ENCODE data around the gene RPS27. TPM values are rescaled to one million over a fixed set of nuclear protein-coding genes. Genes with fewer than 3 reads are reported as not detected.
A peak's percentile ranks its signal among the peaks of the same experiment; 100 is the strongest.

RPS27 gene
- total RNA-seq, 1 donor from 2014 or later: 3,463 TPM

- intact Hi-C loops (cut with micrococcal nuclease): no loop called here
- ATAC-seq (ENCODE audit: low read depth) (no peak), DNase-seq (no peak)
- ChIA-PET CTCF (interaction anchor here (3.5 to 4.1 kb wide), 2 partner anchors 17 to 23 kb away, joined by 26 to 28 read pairs; partner anchors contain the start of genes DENND4B and RAB13), POLR2A (interaction anchor here (0.5 to 8.2 kb wide), 8 partner anchors 9 to 639 kb away, joined by 4 to 230 read pairs (median 44); partner anchors contain the start of genes CRTC2, DENND4B, JTB and RAB13)
- TF ChIP-seq CTCF (IDR thresholded peaks at IDR 0.05): no peak
- H3K27ac Mint-ChIP-seq: no peak overlapping the region
- H3K27me3 Mint-ChIP-seq: no peaks in the 10 kb centered on the region
- peaks cover 30% of the 10 kb centered on the region for H3K36me3 Mint-ChIP-seq (ENCODE audit: low read depth)
- peaks cover 49% of the 10 kb centered on the region for H3K4me1 Mint-ChIP-seq
- peak overlapping the region; percentile 96 for H3K4me3 Mint-ChIP-seq
- no peaks in the 10 kb centered on the region for H3K9me3 Mint-ChIP-seq
Observed at GRCh38 chr1:153968972-153969371, 21.6 kb upstream of the RPS27 start.

GRCh38 chr1:153970346-153970745, 20.2 kb upstream of the RPS27 start:
- CTCF ChIA-PET: interaction anchor here (1.0 kb wide), 1 partner anchor 16 kb away, joined by 4 read pairs; the partner anchor contains the start of gene RAB13
- intact Hi-C loops (cut with micrococcal nuclease): no loop called here
- H3K4me3 Mint-ChIP-seq: no peak overlapping the region
- peaks cover 40% of the 10 kb centered on the region for H3K36me3 Mint-ChIP-seq (ENCODE audit: low read depth)
- TF ChIP-seq CTCF (IDR thresholded peaks at IDR 0.05): no peak
- no peaks in the 10 kb centered on the region for H3K27me3 Mint-ChIP-seq
- DNase-seq (no peak), ATAC-seq (ENCODE audit: low read depth) (no peak)
- H3K9me3 Mint-ChIP-seq: no peaks in the 10 kb centered on the region
- H3K27ac Mint-ChIP-seq: no peak overlapping the region
- POLR2A ChIA-PET: interaction anchor here (0.6 to 2.1 kb wide), 6 partner anchors 8 to 305 kb away, joined by 3 to 9 read pairs (median 4); partner anchors contain the start of gene RAB13
- peaks cover 42% of the 10 kb centered on the region for H3K4me1 Mint-ChIP-seq

- Mint-ChIP-seq H3K27me3 (no peaks in the 10 kb centered on the region), H3K36me3 (ENCODE audit: low read depth) (peaks cover 48% of the 10 kb centered on the region), H3K9me3 (no peaks in the 10 kb centered on the region), H3K4me1 (peaks cover 39% of the 10 kb centered on the region), H3K4me3 (no peak overlapping the region), H3K27ac (peak overlapping the region; percentile 68)
- DNase-seq (no peak), ATAC-seq (ENCODE audit: low read depth) (no peak)
- no peak for TF ChIP-seq CTCF (IDR thresholded peaks at IDR 0.05)
- intact Hi-C loops (cut with micrococcal nuclease): no loop called here
- CTCF ChIA-PET: no interaction called here
- POLR2A ChIA-PET: interaction anchor here (1.4 to 2.0 kb wide), 2 partner anchors 10 to 12 kb away, joined by 5 to 8 read pairs; partner anchors contain the start of gene SLC39A1
Observed at GRCh38 chr1:153973071-153973470, 17.5 kb upstream of the RPS27 start.

GRCh38 chr1:153973525-153973924, 17.0 kb upstream of the RPS27 start:
- Mint-ChIP-seq H3K9me3 (no peaks in the 10 kb centered on the region), H3K4me1 (peaks cover 38% of the 10 kb centered on the region), H3K27ac (peak overlapping the region; percentile 43), H3K4me3 (no peak overlapping the region), H3K27me3 (no peaks in the 10 kb centered on the region), H3K36me3 (ENCODE audit: low read depth) (peaks cover 48% of the 10 kb centered on the region)
- CTCF ChIA-PET: no interaction called here
- intact Hi-C loops (cut with micrococcal nuclease): no loop called here
- POLR2A ChIA-PET: interaction anchor here (0.7 to 2.0 kb wide), 4 partner anchors 11 to 166 kb away, joined by 3 to 8 read pairs (median 5); partner anchors contain the start of gene SLC39A1
- no peak for TF ChIP-seq CTCF (IDR thresholded peaks at IDR 0.05)
- DNase-seq: no peak
- ATAC-seq (ENCODE audit: low read depth): no peak

- no peak for TF ChIP-seq CTCF (IDR thresholded peaks at IDR 0.05)
- Mint-ChIP-seq H3K4me3 (peak overlapping the region; percentile 98), H3K27ac (peak overlapping the region; percentile 97), H3K4me1 (peaks cover 32% of the 10 kb centered on the region), H3K36me3 (ENCODE audit: low read depth) (peaks cover 48% of the 10 kb centered on the region), H3K9me3 (no peaks in the 10 kb centered on the region), H3K27me3 (no peaks in the 10 kb centered on the region)
- CTCF ChIA-PET: interaction anchor here (1.2 to 2.9 kb wide), 4 partner anchors 9 to 30 kb away, joined by 4 to 15 read pairs (median 11); partner anchors contain the start of genes CREB3L4, CRTC2, DENND4B and RAB13
- DNase-seq (no peak), ATAC-seq (ENCODE audit: low read depth) (no peak)
- intact Hi-C loops (cut with micrococcal nuclease): loop anchor here (1.0 to 2.0 kb wide), 5 partner anchors 8 to 54 kb away; partner anchors contain the start of genes CREB3L4, CRTC2, GATAD2B and RPS27
- POLR2A ChIA-PET: interaction anchor here (0.5 to 8.0 kb wide), 16 partner anchors 10 to 412 kb away, joined by 3 to 230 read pairs (median 4); partner anchors contain the start of genes CREB3L4, CRTC2, DENND4B and GATAD2B
Observed at GRCh38 chr1:153976819-153977249, 13.7 kb upstream of the RPS27 start.

All from activated B cell treated with CpG ODN at 0.5 μM for 24 hours (primary cell).